Fibroblast of the conjunctiva (primary cell): ENCODE data around the gene WAC.

Experiments used
- DNase-seq: peaks from one replicate; pipeline ENCODE4 v3.0.0-alpha.2; 2010; ENCODE audit warnings: low read depth

The WAC gene

DNA sequence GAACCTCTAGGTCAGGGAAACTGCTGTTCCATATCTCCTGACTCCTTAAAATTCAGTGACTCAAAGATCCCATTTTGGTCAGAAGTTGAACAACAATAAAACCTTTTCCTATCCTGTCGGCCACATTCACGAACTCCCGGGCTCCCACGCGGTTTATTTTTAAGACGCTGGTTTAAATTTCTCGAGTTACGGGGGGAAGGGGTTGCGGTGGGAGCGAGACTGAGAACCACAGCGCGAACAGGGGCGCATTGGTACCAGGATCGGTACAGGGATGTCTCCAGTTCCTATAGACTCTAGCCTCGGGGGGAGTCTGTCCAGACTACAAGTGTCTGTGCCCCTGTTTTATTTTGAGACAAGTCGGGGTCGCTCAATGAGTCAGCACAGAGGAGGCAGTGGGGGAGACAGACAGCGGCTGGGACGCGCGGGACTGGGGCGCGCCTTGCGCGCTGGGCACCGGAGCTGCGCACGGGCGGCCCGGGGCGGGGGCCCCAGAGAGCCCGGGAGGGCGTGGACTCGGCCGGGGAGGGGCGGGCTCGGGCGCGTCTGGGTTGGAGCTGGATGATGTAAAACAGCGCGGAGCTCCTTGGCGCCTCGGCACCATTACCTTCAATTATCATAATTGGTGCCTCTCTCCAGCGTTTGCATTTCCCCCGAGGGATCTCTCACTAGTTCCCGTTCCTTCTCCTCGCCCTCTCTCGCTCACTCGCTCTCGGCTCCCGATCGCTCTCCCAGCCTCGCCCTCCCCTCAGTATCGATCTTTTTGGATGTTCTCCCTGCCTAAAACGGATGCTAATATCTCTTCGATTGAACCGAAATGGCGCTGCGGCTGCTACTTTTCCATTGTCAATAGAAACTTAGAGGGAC, 135.7 kb downstream of the WAC start:
- DNase-seq: no peak

DNA sequence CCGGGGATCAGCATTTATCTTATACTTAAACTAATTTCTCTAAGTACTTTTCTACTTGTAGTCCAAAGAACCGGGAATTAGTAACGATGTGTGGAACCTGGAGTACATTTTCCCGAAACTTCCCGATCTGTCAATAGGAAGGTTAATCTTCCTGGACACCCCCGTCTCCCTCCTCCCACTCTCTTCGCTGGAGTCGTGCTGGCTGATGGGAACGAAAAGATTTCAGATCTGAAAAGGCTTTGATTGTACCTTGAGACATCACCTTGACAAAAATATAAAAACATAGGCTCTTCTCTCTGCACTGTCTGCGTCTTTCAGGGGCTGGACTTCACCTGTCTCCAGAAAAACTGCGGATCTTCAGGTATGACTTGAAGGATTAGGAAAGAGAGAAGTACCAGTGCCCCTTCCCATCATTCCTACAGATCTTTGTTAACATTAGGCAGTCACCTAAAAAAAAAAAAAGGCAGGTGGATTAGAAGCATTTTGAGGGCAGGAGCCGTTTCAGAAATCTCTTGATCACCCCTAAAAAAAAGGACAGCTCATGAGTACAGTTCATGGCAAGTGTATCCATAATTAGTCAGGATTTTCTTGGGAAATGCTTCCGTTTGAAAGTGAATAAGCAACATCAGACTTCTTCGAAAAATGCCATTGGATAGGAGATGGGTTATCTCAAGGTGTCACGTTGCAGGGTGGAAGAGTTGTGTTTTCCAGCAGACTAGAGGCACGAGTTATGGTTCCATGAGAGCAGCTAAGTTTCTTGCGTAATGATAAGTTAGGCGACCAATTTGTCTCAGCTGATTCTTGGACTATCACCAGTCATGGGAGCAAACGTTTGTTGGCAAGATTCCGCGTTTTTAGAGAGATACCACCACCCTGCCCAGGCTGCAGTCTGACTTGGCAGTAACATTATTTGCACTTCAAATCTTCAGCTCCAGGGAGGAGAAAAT, 136.6 kb downstream of the WAC start:
- DNase-seq: no peak
